ENCODE data around the gene TIPARP.

DNA sequence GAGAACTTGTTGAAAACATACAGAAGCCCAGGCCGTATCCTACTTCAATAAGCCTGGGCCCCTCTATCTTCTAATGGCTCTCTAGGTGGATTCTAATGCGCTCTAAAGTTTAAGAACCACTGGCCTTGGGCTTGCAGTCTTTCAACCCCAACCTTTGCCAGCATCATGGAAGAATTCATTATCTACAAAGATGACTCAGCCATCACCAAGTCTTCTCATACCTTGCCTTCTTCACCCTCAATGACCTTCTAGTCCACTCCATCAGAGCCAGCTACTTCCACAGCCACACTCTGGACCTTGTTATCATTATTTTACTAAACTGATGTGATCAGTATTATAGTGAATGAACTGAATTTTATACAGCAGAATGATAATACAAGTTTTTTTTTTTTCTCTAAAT, 16.9 kb upstream of the TIPARP start:
- TF ChIP-seq, protein P1, sequence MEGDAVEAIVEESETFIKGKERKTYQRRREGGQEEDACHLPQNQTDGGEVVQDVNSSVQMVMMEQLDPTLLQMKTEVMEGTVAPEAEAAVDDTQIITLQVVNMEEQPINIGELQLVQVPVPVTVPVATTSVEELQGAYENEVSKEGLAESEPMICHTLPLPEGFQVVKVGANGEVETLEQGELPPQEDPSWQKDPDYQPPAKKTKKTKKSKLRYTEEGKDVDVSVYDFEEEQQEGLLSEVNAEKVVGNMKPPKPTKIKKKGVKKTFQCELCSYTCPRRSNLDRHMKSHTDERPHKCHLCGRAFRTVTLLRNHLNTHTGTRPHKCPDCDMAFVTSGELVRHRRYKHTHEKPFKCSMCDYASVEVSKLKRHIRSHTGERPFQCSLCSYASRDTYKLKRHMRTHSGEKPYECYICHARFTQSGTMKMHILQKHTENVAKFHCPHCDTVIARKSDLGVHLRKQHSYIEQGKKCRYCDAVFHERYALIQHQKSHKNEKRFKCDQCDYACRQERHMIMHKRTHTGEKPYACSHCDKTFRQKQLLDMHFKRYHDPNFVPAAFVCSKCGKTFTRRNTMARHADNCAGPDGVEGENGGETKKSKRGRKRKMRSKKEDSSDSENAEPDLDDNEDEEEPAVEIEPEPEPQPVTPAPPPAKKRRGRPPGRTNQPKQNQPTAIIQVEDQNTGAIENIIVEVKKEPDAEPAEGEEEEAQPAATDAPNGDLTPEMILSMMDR (conservative IDR thresholded peaks at IDR 0.05; ENCODE audit: low read length): no peak
- TF ChIP-seq EZH2phosphoT487 (IDR thresholded peaks at IDR 0.05; ENCODE audit: borderline replicate concordance): no peak
